Mucosa of descending colon (tissue), 3 donors: Measurements from ENCODE around the gene ATP5PD. TPM values are rescaled to one million over a fixed set of nuclear protein-coding genes. Genes with fewer than 3 reads are reported as not detected.

Experiments used
- ATAC-seq: fragments of 200-7000 bp; cut with Tn5 transposase; one replicate; pipeline ENCODE4 v1.9.1; 2020; ENCODE audit warnings: mild to moderate bottlenecking, moderate library complexity
- DNase-seq, 3 donors: peaks; one replicate each; pipeline ENCODE4 v3.0.0-alpha.2; 2020
- H3K36me3 ChIP-seq: fragments of 200-600 bp; one replicate; pipeline ENCODE4 v1.8.0; 2021; ENCODE audit warnings: low read depth, mild to moderate bottlenecking
- H3K4me1 ChIP-seq: fragments of 200-600 bp; one replicate; pipeline ENCODE4 v1.8.0; 2021; ENCODE audit warnings: low read depth, mild to moderate bottlenecking
- H3K4me3 ChIP-seq: fragments of 200-600 bp; one replicate; pipeline ENCODE4 v1.8.0; 2021; ENCODE audit warnings: mild to moderate bottlenecking
- H3K9me3 ChIP-seq: fragments of 200-600 bp; one replicate; pipeline ENCODE4 v1.8.0; 2021; ENCODE audit warnings: mild to moderate bottlenecking
- CTCF ChIP-seq: fragments of 200-600 bp; IDR thresholded peaks from one replicate; pipeline ENCODE4 v1.8.0; 2022; ENCODE audit warnings: antibody characterized with exemption, mild to moderate bottlenecking
- intact Hi-C, 2 donors: fragments of 100-400 bp; cut with DNase I in 1 of 2; cut with micrococcal nuclease in 1 of 2; formaldehyde crosslinking; loops; one replicate each; pipeline versions ENCODE4 v1.11.0 to v1.11.1; 2022; cut with DNase I, micrococcal nuclease
- total RNA-seq, 3 donors: library from RNA; stranded (reverse); fragmentation: NEBNext Ultra II Directional in 2 of 3; extraction: Animal tissue kit (Norgen Biotek cat#: 25700) in 2 of 3; gene quantifications; one replicate each; pipeline versions ENCODE4 v1.2.1 to v1.2.4, GENCODE V29; 2021 to 2023
- donor health status: DM: no; HTN: no; CAD: no; lungs with moderate emphysema.
- donor health status: DM: no; HTN: no; CAD: no.
- donor health status: DM: no; HTN: yes; CAD: no.

ATP5PD gene
- total RNA-seq, 3 donors from 2014 or later: 292 to 362 (median 338) TPM

GRCh38 chr17:75090871-75091854, 44.4 kb upstream of the ATP5PD start:
- no peak for TF ChIP-seq CTCF
- Histone ChIP-seq H3K36me3 (no peaks in the 10 kb centered on the region), H3K4me1 (peaks cover 84% of the 10 kb centered on the region), H3K9me3 (no peaks in the 10 kb centered on the region), H3K4me3 (no peak overlapping the region)
- DNase-seq: peak; percentile 76 to 85 (median 85)
- ATAC-seq: peak; percentile 42
- intact Hi-C loops: no loop called here

- H3K4me1 ChIP-seq: peaks cover 67% of the 10 kb centered on the region
- peak in 1 of 3 donors; percentile 44 for DNase-seq
- ATAC-seq: peak; percentile 30
Measured at GRCh38 chr17:75088465-75089417, 42.0 kb upstream of the ATP5PD start.

GRCh38 chr17:75087558-75088453, 41.0 kb upstream of the ATP5PD start, which contains the start of gene SLC16A5:
SLC16A5 (plus strand) TSS chr17:75087954; CDS start chr17:75093637, 5,683 bp downstream.
- no peaks in the 10 kb centered on the region for H3K36me3 ChIP-seq
- DNase-seq: peak; percentile 92 to 95 (median 94)
- H3K4me1 ChIP-seq: peaks cover 59% of the 10 kb centered on the region
- peak; percentile 76 for ATAC-seq
- no peak for TF ChIP-seq CTCF
- no peaks in the 10 kb centered on the region for H3K9me3 ChIP-seq
- peak within 1 kb of the TSS; percentile 42 for H3K4me3 ChIP-seq
- intact Hi-C loops: no loop called here

More at GRCh38 chr17:75088465-75089417, 42.0 kb upstream of the ATP5PD start:
- H3K4me3 ChIP-seq: peak overlapping the region; percentile 42
- TF ChIP-seq CTCF: no peak
- H3K9me3 ChIP-seq: no peaks in the 10 kb centered on the region
- no peaks in the 10 kb centered on the region for H3K36me3 ChIP-seq
- intact Hi-C loops: no loop called here

- ATAC-seq: no peak
- Histone ChIP-seq H3K4me1 (peaks cover 53% of the 10 kb centered on the region), H3K4me3 (no peak overlapping the region)
Measured at GRCh38 chr17:75087182-75087557, 40.4 kb upstream of the ATP5PD start.

More at GRCh38 chr17:75087182-75087557, 40.4 kb upstream of the ATP5PD start:
- no peak for TF ChIP-seq CTCF
- intact Hi-C loops: no loop called here
- no peak for DNase-seq
- no peaks in the 10 kb centered on the region for H3K9me3 ChIP-seq
- H3K36me3 ChIP-seq: no peaks in the 10 kb centered on the region
